ENCODE results near the gene BRS3. TPM values are rescaled to one million over a fixed set of nuclear protein-coding genes. Genes with fewer than 3 reads are reported as not detected.
"Not testable (repeated sequence)": the region's sequence is repeated elsewhere in the genome, so short reads cannot be mapped to it uniquely, and the experiment has no call there.

BRS3 gene
- total RNA-seq (2014; rRNA removed; shearing (Covaris generic); ENCODE audit: low replicate concordance), result not detected in 2 replicates

- no peak for DNase-seq (ENCODE audit: low read depth)
- in situ Hi-C loops (cut with HindIII; ENCODE audit: low pct_unique_long_range_greater_than_20kb, low sequenced_read_pairs), result no loop called here
Measured at GRCh38 chrX:136487647-136488046, at the start of gene BRS3. BRS3 (plus strand) TSS chrX:136487947; CDS start chrX:136488115, 168 bp downstream.

GRCh38 chrX:136438192-136438591 is 49.6 kb upstream of the BRS3 start:
- no peak for DNase-seq (ENCODE audit: low read depth)
- in situ Hi-C loops (cut with HindIII; ENCODE audit: low pct_unique_long_range_greater_than_20kb, low sequenced_read_pairs), result no loop called here

GRCh38 chrX:136445674-136446073 is 42.1 kb upstream of the BRS3 start:
- DNase-seq (ENCODE audit: low read depth); in situ Hi-C loops (cut with HindIII; ENCODE audit: low pct_unique_long_range_greater_than_20kb, low sequenced_read_pairs): not testable (repeated sequence)

- DNase-seq (ENCODE audit: low read depth), result no peak
- in situ Hi-C loops (cut with HindIII; ENCODE audit: low pct_unique_long_range_greater_than_20kb, low sequenced_read_pairs), result no loop called here
Measured at GRCh38 chrX:136446208-136446607, 41.5 kb upstream of the BRS3 start.

- no peak for DNase-seq (ENCODE audit: low read depth)
- in situ Hi-C loops (cut with HindIII; ENCODE audit: low pct_unique_long_range_greater_than_20kb, low sequenced_read_pairs), result no loop called here
Measured at GRCh38 chrX:136447308-136447707, 40.4 kb upstream of the BRS3 start.

GRCh38 chrX:136447968-136448367 is 39.8 kb upstream of the BRS3 start:
- DNase-seq (ENCODE audit: low read depth), result no peak
- in situ Hi-C loops (cut with HindIII; ENCODE audit: low pct_unique_long_range_greater_than_20kb, low sequenced_read_pairs), result no loop called here

- in situ Hi-C loops (cut with HindIII; ENCODE audit: low pct_unique_long_range_greater_than_20kb, low sequenced_read_pairs), result no loop called here
- peak; percentile 14 for DNase-seq (ENCODE audit: low read depth)
Measured at GRCh38 chrX:136450050-136450830, 37.5 kb upstream of the BRS3 start.

- in situ Hi-C loops (cut with HindIII; ENCODE audit: low pct_unique_long_range_greater_than_20kb, low sequenced_read_pairs), result no loop called here
- DNase-seq (ENCODE audit: low read depth), result no peak
Measured at GRCh38 chrX:136452614-136453013, 35.1 kb upstream of the BRS3 start.

- in situ Hi-C loops (cut with HindIII; ENCODE audit: low pct_unique_long_range_greater_than_20kb, low sequenced_read_pairs), result no loop called here
- no peak for DNase-seq (ENCODE audit: low read depth)
Measured at GRCh38 chrX:136453114-136453513, 34.6 kb upstream of the BRS3 start.

- DNase-seq (ENCODE audit: low read depth), result no peak
Measured at GRCh38 chrX:136453771-136454170, 34.0 kb upstream of the BRS3 start.

GRCh38 chrX:136456133-136456532 is 31.6 kb upstream of the BRS3 start:
- no peak for DNase-seq (ENCODE audit: low read depth)
- in situ Hi-C loops (cut with HindIII; ENCODE audit: low pct_unique_long_range_greater_than_20kb, low sequenced_read_pairs), result no loop called here

More at GRCh38 chrX:136453771-136454170, 34.0 kb upstream of the BRS3 start:
- in situ Hi-C loops (cut with HindIII; ENCODE audit: low pct_unique_long_range_greater_than_20kb, low sequenced_read_pairs), result no loop called here

GRCh38 chrX:136457303-136457917 is 30.3 kb upstream of the BRS3 start:
- no peak for DNase-seq (ENCODE audit: low read depth)
- in situ Hi-C loops (cut with HindIII; ENCODE audit: low pct_unique_long_range_greater_than_20kb, low sequenced_read_pairs), result no loop called here

- no peak for DNase-seq (ENCODE audit: low read depth)
- in situ Hi-C loops (cut with HindIII; ENCODE audit: low pct_unique_long_range_greater_than_20kb, low sequenced_read_pairs), result no loop called here
Measured at GRCh38 chrX:136464589-136464988, 23.2 kb upstream of the BRS3 start.

GRCh38 chrX:136467303-136467702 is 20.4 kb upstream of the BRS3 start:
- DNase-seq (ENCODE audit: low read depth), result no peak
- in situ Hi-C loops (cut with HindIII; ENCODE audit: low pct_unique_long_range_greater_than_20kb, low sequenced_read_pairs), result no loop called here

GRCh38 chrX:136468391-136469103 is 19.2 kb upstream of the BRS3 start:
- in situ Hi-C loops (cut with HindIII; ENCODE audit: low pct_unique_long_range_greater_than_20kb, low sequenced_read_pairs), result no loop called here

GRCh38 chrX:136473663-136474062 is 14.1 kb upstream of the BRS3 start:
- DNase-seq (ENCODE audit: low read depth), result no peak
- in situ Hi-C loops (cut with HindIII; ENCODE audit: low pct_unique_long_range_greater_than_20kb, low sequenced_read_pairs), result no loop called here

More at GRCh38 chrX:136468391-136469103, 19.2 kb upstream of the BRS3 start:
- no peak for DNase-seq (ENCODE audit: low read depth)

GRCh38 chrX:136475236-136475635 is 12.5 kb upstream of the BRS3 start:
- no peak for DNase-seq (ENCODE audit: low read depth)
- in situ Hi-C loops (cut with HindIII; ENCODE audit: low pct_unique_long_range_greater_than_20kb, low sequenced_read_pairs), result no loop called here

GRCh38 chrX:136476501-136476900 is 11.2 kb upstream of the BRS3 start:
- in situ Hi-C loops (cut with HindIII; ENCODE audit: low pct_unique_long_range_greater_than_20kb, low sequenced_read_pairs), result no loop called here
- DNase-seq (ENCODE audit: low read depth), result no peak

- in situ Hi-C loops (cut with HindIII; ENCODE audit: low pct_unique_long_range_greater_than_20kb, low sequenced_read_pairs), result no loop called here
- no peak for DNase-seq (ENCODE audit: low read depth)
Measured at GRCh38 chrX:136477026-136477425, 10.7 kb upstream of the BRS3 start.
